Measurements from ENCODE around the gene FAM89A. TPM values are rescaled to one million over a fixed set of nuclear protein-coding genes. Genes with fewer than 3 reads are reported as not detected.
A peak's percentile ranks its signal among the peaks of the same experiment; 100 is the strongest.

The FAM89A gene
- 10 to 100 TPM; 14.5 to 14.9 TPM for total RNA-seq

GRCh38 chr1:231040019-231040799, at the start of gene FAM89A:
FAM89A (minus strand) TSS chr1:231040254; CDS start chr1:231040211, 43 bp downstream.
- ChIA-PET CTCF (interaction anchor here (2.0 kb wide), 1 partner anchor 171 kb away, joined by 5 read pairs; no protein-coding TSS in a partner anchor), POLR2A (interaction anchor here (0.6 kb wide), 1 partner anchor 15 kb away, joined by 3 read pairs; no protein-coding TSS in a partner anchor)
- Mint-ChIP-seq H3K9me3 (ENCODE audit: low read depth) (no peaks in the 10 kb centered on the region), H3K27me3 (peaks cover 4% of the 10 kb centered on the region), H3K4me1 (peaks cover 35% of the 10 kb centered on the region), H3K36me3 (ENCODE audit: low read depth) (peaks cover 12% of the 10 kb centered on the region), H3K4me3 (peak within 1 kb of the TSS; percentile 75), H3K27ac (peak within 1 kb of the TSS; percentile 37)
- intact Hi-C loops (cut with DNase I, micrococcal nuclease) = loop anchor here (1.0 to 5.0 kb wide), 9 partner anchors 61 to 613 kb away; partner anchors contain the start of genes C1orf198 (in 2 of the 2), ARV1 (in 1 of the 2), COG2 (in 1 of the 2) and GNPAT (in 1 of the 2)
- DNase-seq (peak; percentile 88), ATAC-seq (peak; percentile 76)

GRCh38 chr1:231084353-231084752, 44.3 kb upstream of the FAM89A start:
- H3K9me3 Mint-ChIP-seq (ENCODE audit: low read depth) = no peaks in the 10 kb centered on the region
- intact Hi-C loops (cut with DNase I, micrococcal nuclease) = no loop called here
- H3K27ac Mint-ChIP-seq = no peak overlapping the region
- ATAC-seq (no peak), DNase-seq (no peak)
- peaks cover 2% of the 10 kb centered on the region for H3K27me3 Mint-ChIP-seq
- H3K4me1 Mint-ChIP-seq = no peaks in the 10 kb centered on the region
- POLR2A ChIA-PET = no interaction called here
- H3K4me3 Mint-ChIP-seq = no peak overlapping the region
- CTCF ChIA-PET = interaction anchor here (1.5 kb wide), 1 partner anchor 9 kb away, joined by 8 read pairs; no protein-coding TSS in a partner anchor
- H3K36me3 Mint-ChIP-seq (ENCODE audit: low read depth) = no peaks in the 10 kb centered on the region

GRCh38 chr1:231079163-231079562, 39.1 kb upstream of the FAM89A start:
- no peak overlapping the region for H3K27ac Mint-ChIP-seq
- H3K27me3 Mint-ChIP-seq = no peaks in the 10 kb centered on the region
- H3K4me1 Mint-ChIP-seq = no peaks in the 10 kb centered on the region
- H3K9me3 Mint-ChIP-seq (ENCODE audit: low read depth) = no peaks in the 10 kb centered on the region
- ChIA-PET POLR2A (no interaction called here), CTCF (no interaction called here)
- H3K36me3 Mint-ChIP-seq (ENCODE audit: low read depth) = no peaks in the 10 kb centered on the region
- ATAC-seq = no peak
- DNase-seq = no peak
- no peak overlapping the region for H3K4me3 Mint-ChIP-seq
- intact Hi-C loops (cut with DNase I, micrococcal nuclease) = no loop called here

- Mint-ChIP-seq H3K27ac (no peak overlapping the region), H3K36me3 (ENCODE audit: low read depth) (no peaks in the 10 kb centered on the region), H3K27me3 (no peaks in the 10 kb centered on the region), H3K4me3 (no peak overlapping the region), H3K9me3 (ENCODE audit: low read depth) (no peaks in the 10 kb centered on the region), H3K4me1 (no peaks in the 10 kb centered on the region)
- no peak for ATAC-seq
- intact Hi-C loops (cut with DNase I, micrococcal nuclease) = no loop called here
- POLR2A ChIA-PET = no interaction called here
- no peak for DNase-seq
- CTCF ChIA-PET = no interaction called here
Observed at GRCh38 chr1:231078250-231078649, 38.2 kb upstream of the FAM89A start.

GRCh38 chr1:231076802-231077201, 36.7 kb upstream of the FAM89A start:
- Mint-ChIP-seq H3K36me3 (ENCODE audit: low read depth) (no peaks in the 10 kb centered on the region), H3K9me3 (ENCODE audit: low read depth) (no peaks in the 10 kb centered on the region), H3K4me1 (no peaks in the 10 kb centered on the region), H3K27me3 (no peaks in the 10 kb centered on the region), H3K4me3 (no peak overlapping the region), H3K27ac (no peak overlapping the region)
- intact Hi-C loops (cut with DNase I, micrococcal nuclease) = no loop called here
- CTCF ChIA-PET = no interaction called here
- POLR2A ChIA-PET = no interaction called here
- DNase-seq = no peak
- no peak for ATAC-seq

- H3K9me3 Mint-ChIP-seq (ENCODE audit: low read depth) = no peaks in the 10 kb centered on the region
- no peaks in the 10 kb centered on the region for H3K4me1 Mint-ChIP-seq
- H3K27me3 Mint-ChIP-seq = no peaks in the 10 kb centered on the region
- no peak for DNase-seq
- H3K36me3 Mint-ChIP-seq (ENCODE audit: low read depth) = no peaks in the 10 kb centered on the region
- CTCF ChIA-PET = interaction anchor here (1.3 kb wide), 1 partner anchor 15 kb away, joined by 4 read pairs; no protein-coding TSS in a partner anchor
- POLR2A ChIA-PET = no interaction called here
- no peak for ATAC-seq
- H3K27ac Mint-ChIP-seq = no peak overlapping the region
- no peak overlapping the region for H3K4me3 Mint-ChIP-seq
- intact Hi-C loops (cut with DNase I, micrococcal nuclease) = no loop called here
Observed at GRCh38 chr1:231075497-231075896, 35.4 kb upstream of the FAM89A start.

- H3K4me3 Mint-ChIP-seq = no peak overlapping the region
- H3K36me3 Mint-ChIP-seq (ENCODE audit: low read depth) = no peaks in the 10 kb centered on the region
- ChIA-PET POLR2A (no interaction called here), CTCF (interaction anchor here (1.3 kb wide), 1 partner anchor 16 kb away, joined by 4 read pairs; no protein-coding TSS in a partner anchor)
- DNase-seq (no peak), ATAC-seq (no peak)
- no peaks in the 10 kb centered on the region for H3K4me1 Mint-ChIP-seq
- no peaks in the 10 kb centered on the region for H3K9me3 Mint-ChIP-seq (ENCODE audit: low read depth)
- no peak overlapping the region for H3K27ac Mint-ChIP-seq
- intact Hi-C loops (cut with DNase I, micrococcal nuclease) = no loop called here
- H3K27me3 Mint-ChIP-seq = no peaks in the 10 kb centered on the region
Observed at GRCh38 chr1:231075020-231075419, 35.0 kb upstream of the FAM89A start.

- CTCF ChIA-PET = no interaction called here
- Mint-ChIP-seq H3K36me3 (ENCODE audit: low read depth) (no peaks in the 10 kb centered on the region), H3K4me1 (no peaks in the 10 kb centered on the region), H3K27ac (no peak overlapping the region), H3K9me3 (ENCODE audit: low read depth) (no peaks in the 10 kb centered on the region), H3K27me3 (no peaks in the 10 kb centered on the region), H3K4me3 (no peak overlapping the region)
- ATAC-seq (no peak), DNase-seq (no peak)
- POLR2A ChIA-PET = no interaction called here
- intact Hi-C loops (cut with DNase I, micrococcal nuclease) = no loop called here
Observed at GRCh38 chr1:231074046-231074445, 34.0 kb upstream of the FAM89A start.

GRCh38 chr1:231073331-231073730, 33.3 kb upstream of the FAM89A start:
- ChIA-PET CTCF (no interaction called here), POLR2A (no interaction called here)
- no peak overlapping the region for H3K27ac Mint-ChIP-seq
- no peak overlapping the region for H3K4me3 Mint-ChIP-seq
- no peaks in the 10 kb centered on the region for H3K27me3 Mint-ChIP-seq
- no peaks in the 10 kb centered on the region for H3K4me1 Mint-ChIP-seq
- no peaks in the 10 kb centered on the region for H3K9me3 Mint-ChIP-seq (ENCODE audit: low read depth)
- DNase-seq = no peak
- intact Hi-C loops (cut with DNase I, micrococcal nuclease) = no loop called here
- H3K36me3 Mint-ChIP-seq (ENCODE audit: low read depth) = no peaks in the 10 kb centered on the region
- ATAC-seq = no peak

- H3K36me3 Mint-ChIP-seq (ENCODE audit: low read depth) = no peaks in the 10 kb centered on the region
- POLR2A ChIA-PET = no interaction called here
- no peak for ATAC-seq
Observed at GRCh38 chr1:231072502-231073094, 32.5 kb upstream of the FAM89A start.

GRCh38 chr1:231072041-231072440, 32.0 kb upstream of the FAM89A start:
- Mint-ChIP-seq H3K36me3 (ENCODE audit: low read depth) (no peaks in the 10 kb centered on the region), H3K9me3 (ENCODE audit: low read depth) (no peaks in the 10 kb centered on the region), H3K27ac (no peak overlapping the region), H3K4me1 (no peaks in the 10 kb centered on the region), H3K27me3 (no peaks in the 10 kb centered on the region), H3K4me3 (no peak overlapping the region)
- no peak for ATAC-seq
- ChIA-PET POLR2A (no interaction called here), CTCF (interaction anchor here (0.5 to 1.2 kb wide), 2 partner anchors 139 to 309 kb away, joined by 3 read pairs; no protein-coding TSS in a partner anchor)
- no peak for DNase-seq
- intact Hi-C loops (cut with DNase I, micrococcal nuclease) = no loop called here

More at GRCh38 chr1:231072502-231073094, 32.5 kb upstream of the FAM89A start:
- DNase-seq = no peak
- Mint-ChIP-seq H3K27ac (no peak overlapping the region), H3K4me1 (no peaks in the 10 kb centered on the region), H3K9me3 (ENCODE audit: low read depth) (no peaks in the 10 kb centered on the region), H3K4me3 (no peak overlapping the region), H3K27me3 (no peaks in the 10 kb centered on the region)
- CTCF ChIA-PET = interaction anchor here (0.5 kb wide), 1 partner anchor 309 kb away, joined by 3 read pairs; no protein-coding TSS in a partner anchor
- intact Hi-C loops (cut with DNase I, micrococcal nuclease) = no loop called here

Data from activated CD4-positive, alpha-beta T cell treated with anti-CD3 and anti-CD28 coated beads for 36 hours (primary cell).